NCI-H187 (cell line): ENCODE measurements around the gene FHL2.
A peak's percentile ranks its signal among the peaks of the same experiment; 100 is the strongest.

Experiments
- DNase-seq, 2 experiments: peaks; one replicate each; lab custom pipeline; 2025; lab: John Stamatoyannopoulos, UW

Gene FHL2

GRCh38 chr2:105378921-105379383 is 19.9 kb downstream of the FHL2 start:
- DNase-seq = no peak

GRCh38 chr2:105378276-105378840 is 20.5 kb downstream of the FHL2 start:
- no peak for DNase-seq

- DNase-seq = no peak
Measured at GRCh38 chr2:105377871-105378270, 21.0 kb downstream of the FHL2 start.

GRCh38 chr2:105376789-105377240 is 22.0 kb downstream of the FHL2 start:
- DNase-seq = no peak

- DNase-seq = no peak
Measured at GRCh38 chr2:105376010-105376409, 22.8 kb downstream of the FHL2 start.

- DNase-seq = no peak
Measured at GRCh38 chr2:105375001-105375561, 23.8 kb downstream of the FHL2 start.

GRCh38 chr2:105373895-105374401 is 24.9 kb downstream of the FHL2 start:
- no peak for DNase-seq

GRCh38 chr2:105373344-105373781 is 25.5 kb downstream of the FHL2 start:
- DNase-seq = no peak

GRCh38 chr2:105371810-105372209 is 27.0 kb downstream of the FHL2 start:
- DNase-seq = no peak

GRCh38 chr2:105371156-105371555 is 27.7 kb downstream of the FHL2 start:
- DNase-seq = no peak

GRCh38 chr2:105369777-105370690 is 28.8 kb downstream of the FHL2 start:
- peak; percentile 14 to 27 for DNase-seq

- DNase-seq = no peak
Measured at GRCh38 chr2:105368759-105369408, 30.0 kb downstream of the FHL2 start.

GRCh38 chr2:105365206-105365605 is 33.6 kb downstream of the FHL2 start:
- no peak for DNase-seq

GRCh38 chr2:105364436-105365139 is 34.3 kb downstream of the FHL2 start:
- DNase-seq = no peak

GRCh38 chr2:105362862-105363591 is 35.8 kb downstream of the FHL2 start:
- no peak for DNase-seq

GRCh38 chr2:105361102-105361889 is 37.6 kb downstream of the FHL2 start:
- no peak for DNase-seq

GRCh38 chr2:105358593-105358992 is 40.3 kb downstream of the FHL2 start:
- no peak for DNase-seq

- DNase-seq = no peak
Measured at GRCh38 chr2:105357122-105357521, 41.7 kb downstream of the FHL2 start.

- no peak for DNase-seq
Measured at GRCh38 chr2:105344704-105345345, 54.0 kb downstream of the FHL2 start.
